HK-2 (cell line): Measurements from ENCODE around the gene GSTM1.
"Not testable (repeated sequence)": the region's sequence is repeated elsewhere in the genome, so short reads cannot be mapped to it uniquely, and the experiment has no call there.

Source experiments
- DNase-seq: peaks from one replicate; pipeline ENCODE4 v3.0.0-alpha.2; 2018; ENCODE audit not compliant: unreplicated experiment

Gene GSTM1

GRCh38 chr1:109659997-109660690 is 27.5 kb upstream of the GSTM1 start:
- no peak for DNase-seq

GRCh38 chr1:109660691-109661026 is 27.0 kb upstream of the GSTM1 start:
- DNase-seq: not testable (repeated sequence)

- no peak for DNase-seq
Measured at GRCh38 chr1:109661391-109661790, 26.2 kb upstream of the GSTM1 start.

DNA sequence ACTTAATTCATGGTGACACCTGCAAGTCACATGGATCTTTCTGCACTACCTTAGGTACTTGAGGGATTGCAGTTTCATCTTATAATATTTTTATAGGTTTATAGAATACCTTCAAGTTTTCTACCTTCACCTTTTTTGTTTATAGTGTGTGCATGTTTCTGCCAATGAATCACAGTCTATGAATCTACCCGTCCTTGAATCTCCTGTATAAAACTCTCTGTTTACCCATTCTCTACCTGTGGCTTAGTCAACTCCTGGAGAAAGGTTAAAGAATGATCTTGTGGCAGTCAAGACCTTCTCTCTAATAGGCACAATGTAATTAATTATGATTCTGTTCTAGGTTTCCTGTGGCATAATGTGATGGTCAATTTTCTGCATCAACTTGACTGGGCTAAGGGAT is 22.9 kb upstream of the GSTM1 start:
- DNase-seq: no peak

DNA sequence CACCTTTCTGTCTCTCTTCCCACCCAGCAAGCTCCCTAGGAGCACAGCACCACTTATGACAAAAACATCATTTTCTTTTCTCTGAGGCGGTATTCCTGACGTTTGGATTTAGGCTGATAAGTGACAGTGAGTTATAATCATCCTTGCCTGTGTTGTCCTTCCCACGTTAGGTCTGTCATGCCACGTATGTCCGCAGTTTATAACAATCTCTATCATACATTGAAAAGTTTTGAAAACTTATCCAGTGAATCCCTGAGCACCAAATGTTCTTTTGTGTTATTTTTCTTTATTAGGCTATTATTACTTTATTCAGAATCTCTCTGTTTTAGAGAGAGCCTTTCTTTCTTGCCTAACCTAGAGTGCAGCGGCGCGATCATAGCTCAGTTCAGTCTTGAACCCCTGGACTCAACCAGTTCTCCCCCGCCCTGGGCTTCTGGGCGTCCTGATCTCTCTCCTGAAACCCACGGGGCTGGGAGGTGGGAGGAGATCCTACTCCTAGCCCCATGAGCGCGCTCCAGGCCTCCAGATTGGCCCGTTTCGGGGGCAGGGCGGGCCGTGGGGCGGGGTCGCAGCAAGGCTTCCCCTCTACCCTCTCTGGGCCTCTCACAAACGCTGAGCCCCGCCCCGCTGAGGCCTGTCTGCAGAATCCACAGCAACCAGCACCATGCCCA is 20.0 kb upstream of the GSTM1 start, which contains the start of gene GSTM2:
TSS of gene GSTM2 (plus strand) at position 606 of the 671 bp plus-strand sequence. CDS start at position 665, 59 bp downstream.
- no peak for DNase-seq

GRCh38 chr1:109668123-109668775 is 19.4 kb upstream of the GSTM1 start:
- no peak for DNase-seq

DNA sequence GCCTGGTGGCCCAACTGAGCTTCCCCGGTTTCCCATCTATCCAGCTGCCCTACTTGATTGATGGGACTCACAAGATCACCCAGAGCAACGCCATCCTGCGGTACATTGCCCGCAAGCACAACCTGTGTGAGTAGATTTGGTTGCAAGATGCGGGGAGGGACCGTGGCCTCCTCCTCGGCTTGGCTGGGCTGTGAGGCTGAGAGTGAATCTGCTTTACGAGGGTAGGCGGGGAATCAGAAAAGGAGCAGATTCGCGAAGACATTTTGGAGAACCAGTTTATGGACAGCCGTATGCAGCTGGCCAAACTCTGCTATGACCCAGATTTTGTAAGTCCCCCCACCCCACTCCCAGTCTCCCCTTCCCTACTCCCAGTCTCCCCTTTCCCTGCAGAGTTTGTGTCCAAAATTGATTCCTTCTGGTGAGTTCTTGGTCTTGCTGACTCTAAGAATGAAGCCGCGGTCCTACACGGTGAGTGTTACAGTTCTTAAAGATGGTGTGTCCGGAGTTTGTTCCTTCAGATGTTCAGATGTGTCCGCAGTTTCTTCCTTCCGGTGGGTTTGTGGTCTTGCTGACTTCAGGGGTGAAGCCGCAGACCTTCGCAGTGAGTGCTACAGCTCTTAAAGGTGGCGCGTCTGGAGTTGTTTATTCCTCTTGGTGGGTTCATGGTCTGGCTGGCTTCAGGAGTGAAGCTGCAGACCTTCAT is 18.2 kb upstream of the GSTM1 start:
- no peak for DNase-seq

DNA sequence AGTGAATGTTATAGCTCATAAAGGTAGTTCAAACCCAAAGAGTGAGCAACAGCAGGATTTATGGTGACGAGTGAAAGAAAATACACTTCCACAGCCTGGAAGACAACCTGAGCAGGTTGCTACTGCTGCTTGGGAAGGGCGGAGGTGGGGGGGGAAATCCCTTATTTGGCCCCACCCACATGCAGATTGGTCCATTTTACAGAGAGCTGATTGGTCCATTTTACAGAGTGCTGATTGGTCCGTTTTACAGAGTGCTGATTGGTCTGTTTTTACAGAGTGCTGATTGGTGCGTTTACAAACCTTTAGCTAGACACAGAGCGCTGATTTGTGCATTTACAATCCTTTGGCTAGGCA is 17.7 kb upstream of the GSTM1 start:
- DNase-seq: not testable (repeated sequence)

DNA sequence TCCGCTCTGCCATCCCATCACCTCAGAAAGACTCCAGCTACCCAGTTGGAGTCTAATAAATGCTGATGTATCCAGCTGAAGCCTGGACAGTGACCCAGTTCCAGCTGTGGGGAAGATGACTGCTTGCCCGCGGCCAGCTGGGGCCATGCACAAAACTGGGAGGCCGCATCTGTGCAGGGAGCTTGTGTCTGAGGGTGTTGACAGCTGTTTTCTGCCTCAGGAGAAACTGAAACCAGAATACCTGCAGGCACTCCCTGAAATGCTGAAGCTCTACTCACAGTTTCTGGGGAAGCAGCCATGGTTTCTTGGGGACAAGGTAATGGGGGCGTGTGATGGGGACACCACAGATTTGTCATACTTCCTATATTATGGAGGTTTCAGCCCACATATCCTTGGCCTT is 16.6 kb upstream of the GSTM1 start:
- no peak for DNase-seq

DNA sequence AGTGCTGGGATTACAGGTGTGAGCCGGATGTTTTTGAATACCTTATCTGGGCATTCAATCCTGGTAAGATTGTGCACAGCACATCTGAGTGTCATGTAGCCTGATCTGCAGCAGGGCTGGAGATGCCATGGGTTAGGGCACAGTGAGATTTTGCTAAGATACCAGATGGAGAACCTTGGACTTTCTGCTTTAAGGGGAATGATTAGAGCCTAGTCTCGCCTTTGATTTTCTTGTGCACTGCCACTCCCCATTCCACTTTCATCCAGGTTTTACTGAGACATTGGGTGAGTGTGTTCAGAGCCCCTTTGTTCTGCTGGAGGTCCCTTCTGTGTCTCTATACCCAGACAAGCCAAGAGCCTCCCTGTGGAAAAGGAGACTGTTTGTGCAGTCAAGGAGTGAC is 13.8 kb upstream of the GSTM1 start:
- not testable (repeated sequence) for DNase-seq

DNA sequence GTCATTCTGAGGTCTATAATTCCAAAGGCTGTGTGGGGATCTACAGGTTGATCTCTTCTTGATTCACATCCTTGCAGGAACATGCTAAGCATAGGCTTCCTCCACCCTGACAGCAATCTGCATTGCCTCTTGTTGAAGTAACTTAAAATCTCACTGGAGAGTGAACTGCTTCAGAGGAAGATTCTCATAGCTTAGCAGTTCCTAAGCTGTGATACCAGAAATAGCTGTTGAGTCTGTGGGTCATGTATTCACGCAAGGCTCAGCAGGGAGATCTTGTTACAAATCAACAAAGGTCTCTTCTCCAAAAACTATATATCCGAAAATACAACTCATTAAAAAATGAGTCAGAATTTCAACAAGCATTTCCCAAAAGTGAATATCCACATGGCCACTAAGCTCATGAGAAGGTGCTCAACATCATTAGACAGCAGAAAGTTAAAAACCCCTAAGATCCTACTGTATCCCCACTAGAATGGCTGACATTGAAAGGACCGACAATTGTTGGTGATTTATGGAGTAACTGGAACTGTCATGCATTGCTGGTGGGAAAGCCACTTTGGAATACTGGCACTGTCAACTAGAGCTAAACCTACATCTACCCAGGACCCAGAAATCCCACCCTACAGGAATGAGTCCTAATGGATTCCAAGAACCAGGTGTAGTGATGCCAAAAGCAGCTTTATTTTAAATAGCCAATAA is 10.8 kb upstream of the GSTM1 start:
- DNase-seq: not testable (repeated sequence)

DNA sequence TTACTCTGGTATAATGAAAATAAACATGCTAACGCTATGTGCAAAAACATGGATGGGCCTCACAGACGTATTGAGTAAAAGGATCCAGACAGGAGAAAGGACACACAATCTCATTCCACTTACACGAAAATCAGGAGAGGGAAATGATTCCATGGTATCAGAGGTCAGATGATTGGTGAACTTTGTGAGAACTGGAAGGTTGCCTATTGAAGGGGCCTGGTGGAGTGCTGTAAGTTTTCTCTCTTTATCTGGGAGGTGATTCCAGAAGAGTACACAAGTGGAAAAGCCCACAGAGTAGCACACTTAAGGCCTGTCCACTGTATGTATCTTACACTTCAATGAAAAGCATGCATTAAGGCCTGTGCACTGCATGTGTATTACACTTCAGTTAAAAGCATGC is 10.2 kb upstream of the GSTM1 start:
- DNase-seq: no peak

- not testable (repeated sequence) for DNase-seq
Measured at GRCh38 chr1:109678637-109679036, 9.0 kb upstream of the GSTM1 start.

GRCh38 chr1:109684777-109685176 is 2.8 kb upstream of the GSTM1 start:
- not testable (repeated sequence) for DNase-seq

- DNase-seq: not testable (repeated sequence)
Measured at GRCh38 chr1:109685399-109685798, 2.2 kb upstream of the GSTM1 start.

DNA sequence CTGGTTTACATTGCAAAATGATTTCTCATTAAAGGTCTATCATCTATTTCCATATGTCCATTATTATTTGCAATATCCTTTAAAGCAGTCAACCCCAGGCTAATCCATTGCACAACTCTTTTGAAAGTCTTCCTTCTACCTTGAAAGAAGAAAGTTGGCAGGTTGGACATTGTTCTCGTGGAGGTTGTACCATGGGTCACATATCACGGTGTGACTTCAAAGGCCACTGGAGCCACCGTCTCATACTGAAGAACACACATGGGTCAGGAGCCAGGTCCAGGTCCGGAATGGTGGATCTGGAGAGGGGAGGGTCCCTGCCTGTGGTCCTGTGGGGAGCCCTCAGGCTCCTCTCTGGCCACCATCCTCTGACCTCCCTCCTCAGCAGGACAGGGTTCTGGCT is 1.7 kb upstream of the GSTM1 start:
- DNase-seq: not testable (repeated sequence)

GRCh38 chr1:109687109-109687508 is 508 bp upstream of the GSTM1 start:
- not testable (repeated sequence) for DNase-seq

- DNase-seq: no peak
Measured at GRCh38 chr1:109689844-109690405, 2.3 kb downstream of the GSTM1 start.

GRCh38 chr1:109691759-109692158 is 4.1 kb downstream of the GSTM1 start:
- no peak for DNase-seq

GRCh38 chr1:109694400-109694799 is 6.8 kb downstream of the GSTM1 start:
- DNase-seq: not testable (repeated sequence)

- DNase-seq: not testable (repeated sequence)
Measured at GRCh38 chr1:109695138-109695537, 7.5 kb downstream of the GSTM1 start.
